ENCODE measurements around the gene TBX3.
A peak's percentile ranks its signal among the peaks of the same experiment; 100 is the strongest.

Gene TBX3

GRCh38 chr12:114685320-114685781 lies 1.4 kb upstream of the TBX3 start:
- Histone ChIP-seq H3K27me3 (ENCODE audit: control insufficient read depth, insufficient read depth, low read length) (peaks cover 26% of the 10 kb centered on the region), H3K9me3 (ENCODE audit: control insufficient read depth, low read length) (no peaks in the 10 kb centered on the region), H3K4me1 (no peaks in the 10 kb centered on the region), H3K4me3 (ENCODE audit: low read depth, low read length) (peak overlapping the region; percentile 51), H3K36me3 (ENCODE audit: control insufficient read depth, insufficient read depth, low read length) (no peaks in the 10 kb centered on the region), H3K79me2 (no peaks in the 10 kb centered on the region), H3K27ac (no peak overlapping the region), H3K4me2 (ENCODE audit: low read length) (no peak overlapping the region), H3K9ac (no peak overlapping the region), H2AFZ (no peak overlapping the region)
- TF ChIP-seq, protein P1, sequence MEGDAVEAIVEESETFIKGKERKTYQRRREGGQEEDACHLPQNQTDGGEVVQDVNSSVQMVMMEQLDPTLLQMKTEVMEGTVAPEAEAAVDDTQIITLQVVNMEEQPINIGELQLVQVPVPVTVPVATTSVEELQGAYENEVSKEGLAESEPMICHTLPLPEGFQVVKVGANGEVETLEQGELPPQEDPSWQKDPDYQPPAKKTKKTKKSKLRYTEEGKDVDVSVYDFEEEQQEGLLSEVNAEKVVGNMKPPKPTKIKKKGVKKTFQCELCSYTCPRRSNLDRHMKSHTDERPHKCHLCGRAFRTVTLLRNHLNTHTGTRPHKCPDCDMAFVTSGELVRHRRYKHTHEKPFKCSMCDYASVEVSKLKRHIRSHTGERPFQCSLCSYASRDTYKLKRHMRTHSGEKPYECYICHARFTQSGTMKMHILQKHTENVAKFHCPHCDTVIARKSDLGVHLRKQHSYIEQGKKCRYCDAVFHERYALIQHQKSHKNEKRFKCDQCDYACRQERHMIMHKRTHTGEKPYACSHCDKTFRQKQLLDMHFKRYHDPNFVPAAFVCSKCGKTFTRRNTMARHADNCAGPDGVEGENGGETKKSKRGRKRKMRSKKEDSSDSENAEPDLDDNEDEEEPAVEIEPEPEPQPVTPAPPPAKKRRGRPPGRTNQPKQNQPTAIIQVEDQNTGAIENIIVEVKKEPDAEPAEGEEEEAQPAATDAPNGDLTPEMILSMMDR (IDR thresholded peaks at IDR 0.05) = no peak

- Histone ChIP-seq H3K79me2 (no peaks in the 10 kb centered on the region), H3K4me1 (no peaks in the 10 kb centered on the region), H2AFZ (peak overlapping the region; percentile 31), H3K36me3 (ENCODE audit: control insufficient read depth, insufficient read depth, low read length) (no peaks in the 10 kb centered on the region), H3K27me3 (ENCODE audit: control insufficient read depth, insufficient read depth, low read length) (peaks cover 26% of the 10 kb centered on the region), H3K9me3 (ENCODE audit: control insufficient read depth, low read length) (no peaks in the 10 kb centered on the region), H3K4me2 (ENCODE audit: low read length) (peak overlapping the region; percentile 84), H3K4me3 (ENCODE audit: low read depth, low read length) (peak overlapping the region; percentile 51), H3K27ac (no peak overlapping the region), H3K9ac (no peak overlapping the region)
- TF ChIP-seq, protein P1 (IDR thresholded peaks at IDR 0.05) = no peak
These were observed 897 bp upstream of the TBX3 start for GRCh38 chr12:114684870-114685273.

- H3K27ac ChIP-seq = peak overlapping the region; percentile 36
- H3K4me3 ChIP-seq (ENCODE audit: low read depth, low read length) = peak overlapping the region; percentile 51
- no peak overlapping the region for H3K9ac ChIP-seq
- no peaks in the 10 kb centered on the region for H3K79me2 ChIP-seq
- peaks cover 23% of the 10 kb centered on the region for H3K27me3 ChIP-seq (ENCODE audit: control insufficient read depth, insufficient read depth, low read length)
- TF ChIP-seq, protein P1 (IDR thresholded peaks at IDR 0.05) = no peak
- H3K9me3 ChIP-seq (ENCODE audit: control insufficient read depth, low read length) = no peaks in the 10 kb centered on the region
- H2AFZ ChIP-seq = peak overlapping the region; percentile 31
- no peaks in the 10 kb centered on the region for H3K36me3 ChIP-seq (ENCODE audit: control insufficient read depth, insufficient read depth, low read length)
- peak overlapping the region; percentile 84 for H3K4me2 ChIP-seq (ENCODE audit: low read length)
- no peaks in the 10 kb centered on the region for H3K4me1 ChIP-seq
These were observed 272 bp downstream of the TBX3 start for GRCh38 chr12:114683709-114684097.

GRCh38 chr12:114682785-114683708 lies 928 bp downstream of the TBX3 start:
- Histone ChIP-seq H3K4me3 (ENCODE audit: low read depth, low read length) (peak overlapping the region; percentile 51), H3K79me2 (no peaks in the 10 kb centered on the region), H3K27ac (peak overlapping the region; percentile 36), H3K4me2 (ENCODE audit: low read length) (peak overlapping the region; percentile 40), H3K4me1 (no peaks in the 10 kb centered on the region), H3K27me3 (ENCODE audit: control insufficient read depth, insufficient read depth, low read length) (peaks cover 21% of the 10 kb centered on the region), H2AFZ (peak overlapping the region; percentile 31), H3K9me3 (ENCODE audit: control insufficient read depth, low read length) (no peaks in the 10 kb centered on the region), H3K9ac (no peak overlapping the region), H3K36me3 (ENCODE audit: control insufficient read depth, insufficient read depth, low read length) (no peaks in the 10 kb centered on the region)
- TF ChIP-seq, protein P1 (IDR thresholded peaks at IDR 0.05) = no peak

All from parathyroid adenoma (tissue), 2 donors.